Endothelial cell of umbilical vein (primary cell): ENCODE data around the gene SPAAR. TPM values are rescaled to one million over a fixed set of nuclear protein-coding genes. Genes with fewer than 3 reads are reported as not detected.

Experiments used
- BruUV-seq: library from RNA; stranded (reverse); fragments of 400-500 nt; replicated peaks from 2 replicates; lab custom pipeline; 2021; lab: Mats Ljungman, UMichigan
- CTCF ChIA-PET: fragments of 300-600, 350-600 bp; sonication (Branson Sonifier 250); formaldehyde crosslinking; loops from one replicate; lab custom pipeline; 2021; ENCODE audit warnings: antibody characterized with exemption, inconsistent platforms; lab: Charles Lee
- POLR2A ChIA-PET: fragments of 300-600, 350-600 bp; sonication (Branson Sonifier 250); formaldehyde crosslinking; loops from one replicate; lab custom pipeline; 2021; ENCODE audit warnings: antibody characterized with exemption, inconsistent platforms; lab: Charles Lee
- DNase-seq: peaks from one replicate; pipeline ENCODE4 v3.0.0-alpha.2; 2011; ENCODE audit warnings: low read depth, low spot score
- FAIRE-seq: peaks from 2 replicates; lab custom pipeline; 2011; peaks lifted over from hg19 to GRCh38; lab: Jason Lieb, UNC
- H2AFZ ChIP-seq: 2 replicates; pipeline ENCODE4 v1.6.0; 2012; ENCODE audit warnings: low read depth, low read length, control low read depth, inconsistent platforms
- H3K27ac ChIP-seq: 2 replicates; pipeline ENCODE4 v1.5.1; 2011; ENCODE audit warnings: low read depth, mild to moderate bottlenecking, control low read depth, low read length, moderate library complexity; ENCODE audit not compliant: insufficient read depth
- H3K27me3 ChIP-seq, 2 experiments: 2 replicates each; pipeline versions ENCODE4 v1.6.0 to v1.6.1; 2011; ENCODE audit warnings: low read length in 2 of 2, mixed read lengths in 1 of 2; ENCODE audit not compliant: control insufficient read depth in 2 of 2, insufficient read depth in 2 of 2
- H3K36me3 ChIP-seq, 2 experiments: 2 replicates in 1 of 2; 3 replicates in 1 of 2; pipeline ENCODE4 v1.5.1; 2011; ENCODE audit warnings: low read length in 2 of 2, mild to moderate bottlenecking in 1 of 2, moderate library complexity in 1 of 2; ENCODE audit not compliant: control insufficient read depth in 2 of 2, insufficient read depth in 2 of 2; ENCODE audit errors: extremely low read depth in 1 of 2
- H3K4me1 ChIP-seq: 3 replicates; pipeline ENCODE4 v1.5.1; 2011; ENCODE audit warnings: mild to moderate bottlenecking, low read length; ENCODE audit not compliant: control insufficient read depth, insufficient read depth; ENCODE audit errors: extremely low read depth
- H3K4me2 ChIP-seq: 2 replicates; pipeline ENCODE4 v1.6.1; 2011; ENCODE audit warnings: low read length, control low read depth, mixed read lengths; ENCODE audit not compliant: insufficient read depth
- H3K4me3 ChIP-seq, 3 experiments: fragments of 200-600 bp in 1 of 3; sonication (generic), shearing (Covaris generic) in 1 of 3; replicated peaks in 1 of 3; 2 replicates each; pipeline ENCODE4 v1.5.1; 2011 to 2016; ENCODE audit warnings: control low read depth in 3 of 3, low read length in 3 of 3, mild to moderate bottlenecking in 2 of 3, inconsistent platforms in 1 of 3, low read depth in 1 of 3, moderate library complexity in 1 of 3; ENCODE audit not compliant: insufficient read depth in 1 of 3
- H3K79me2 ChIP-seq: 2 replicates; pipeline ENCODE4 v1.6.0; 2012; ENCODE audit warnings: low read length, inconsistent platforms; ENCODE audit not compliant: control insufficient read depth, insufficient read depth
- H3K9ac ChIP-seq: replicated peaks from 2 replicates; pipeline ENCODE3; 2011; ENCODE audit warnings: low read length, control low read depth; ENCODE audit not compliant: insufficient read depth; ENCODE audit errors: extremely low read depth
- H3K9me1 ChIP-seq: replicated peaks from 3 replicates; pipeline ENCODE4 v1.6.0; 2011; ENCODE audit warnings: mild to moderate bottlenecking, low read length; ENCODE audit not compliant: control insufficient read depth, insufficient read depth; ENCODE audit errors: extremely low read depth
- H3K9me3 ChIP-seq: replicated peaks from 2 replicates; pipeline ENCODE4 v1.5.1; 2012; ENCODE audit warnings: low read length, inconsistent platforms; ENCODE audit not compliant: control insufficient read depth, insufficient read depth
- H4K20me1 ChIP-seq: replicated peaks from 2 replicates; pipeline ENCODE3; 2011; ENCODE audit warnings: mild to moderate bottlenecking, low read length; ENCODE audit not compliant: control insufficient read depth, insufficient read depth; ENCODE audit errors: extremely low read depth
- CTCF ChIP-seq, 2 donors: IDR thresholded peaks; 1 replicate in 1 of 2; 2 replicates in 1 of 2; pipeline ENCODE4 v1.5.1; 2011; ENCODE audit warnings: low read length in 2 of 2, mild to moderate bottlenecking in 2 of 2, moderate library complexity in 2 of 2, control low read depth in 1 of 2, inconsistent platforms in 1 of 2, low read depth in 1 of 2; ENCODE audit not compliant: insufficient read depth in 1 of 2; ENCODE audit errors: extremely low read depth in 1 of 2
- EZH2 ChIP-seq: IDR thresholded peaks from 2 replicates; pipeline ENCODE4 v1.6.1; 2012; ENCODE audit warnings: borderline replicate concordance, low read depth, mild to moderate bottlenecking, moderate library complexity, low read length, inconsistent platforms; ENCODE audit not compliant: severe bottlenecking
- FOS ChIP-seq: IDR thresholded peaks from 2 replicates; pipeline ENCODE4 v1.6.1; 2011; ENCODE audit warnings: mild to moderate bottlenecking, low read length, moderate library complexity, borderline replicate concordance; ENCODE audit not compliant: insufficient read depth
- GATA2 ChIP-seq: IDR thresholded peaks from 2 replicates; pipeline ENCODE4 v1.7.0; 2011; ENCODE audit warnings: low read depth, mild to moderate bottlenecking, moderate library complexity, mixed read lengths, low read length; ENCODE audit not compliant: insufficient read length, insufficient read depth
- JUN ChIP-seq: IDR thresholded peaks from 2 replicates; pipeline ENCODE4 v1.6.1; 2011; ENCODE audit warnings: borderline replicate concordance, low read depth; ENCODE audit not compliant: insufficient read length, insufficient read depth
- MAX ChIP-seq: IDR thresholded peaks from 2 replicates; pipeline ENCODE4 v1.6.1; 2011; ENCODE audit not compliant: insufficient read depth, insufficient read length
- MYC ChIP-seq: IDR thresholded peaks from one replicate; pipeline ENCODE4 v1.6.1; 2011; ENCODE audit warnings: mild to moderate bottlenecking, low read depth, low read length
- POLR2A ChIP-seq: IDR thresholded peaks from 2 replicates; pipeline ENCODE4 v1.6.1; 2012; ENCODE audit warnings: low read depth, mild to moderate bottlenecking, control low read depth, low read length
- POLR2AphosphoS5 ChIP-seq: IDR thresholded peaks from 2 replicates; pipeline ENCODE4 v1.6.1; 2012; ENCODE audit warnings: low read depth, mild to moderate bottlenecking, control low read depth, low read length, moderate library complexity; ENCODE audit not compliant: insufficient read depth
- dilution Hi-C: fragments of 300-500 bp; cut with MboI; formaldehyde crosslinking; loops from one replicate; pipeline ENCODE4 v1.15.0; 2019; ENCODE audit warnings: low sequenced_read_pairs; ENCODE audit not compliant: extremely low pct_ligation_motif_present
- intact Hi-C: fragments of 100-400 bp; cut with micrococcal nuclease; formaldehyde crosslinking; loops from one replicate; pipeline ENCODE4 v1.10.0; 2022
- polyA plus RNA-seq, 4 experiments: library from polyadenylated mRNA; depleted of rRNA in 3 of 4; stranded (reverse) in 3 of 4; unstranded in 1 of 4; fragments of >200 nt; gene quantifications; 2 replicates each; pipeline versions ENCODE4 v1.2.1 to v1.2.3, GENCODE V29; 2011 to 2012; ENCODE audit warnings: missing spikeins in 1 of 4
- total RNA-seq: library from RNA; stranded (reverse); gene quantifications from 2 replicates; pipeline ENCODE4 v1.2.3, GENCODE V29; 2021

The SPAAR gene
- total and polyA plus RNA-seq, 2 donors (not counting 3 experiments of a cell fraction or from before 2014, with no cell fraction given), result 20.8 to 24.8 TPM

- no peak for DNase-seq
- dilution Hi-C loops (no loop called here), intact Hi-C loops (no loop called here)
- H3K36me3 ChIP-seq, result no peaks in the 10 kb centered on the region
- no peaks in the 10 kb centered on the region for H3K9me1 ChIP-seq
- no peaks in the 10 kb centered on the region for H4K20me1 ChIP-seq
- no TSS peak for BruUV-seq
- no peak overlapping the region for H3K9ac ChIP-seq
- H3K4me1 ChIP-seq, result no peaks in the 10 kb centered on the region
- H3K4me2 ChIP-seq, result no peak overlapping the region
- TF ChIP-seq CTCF (IDR thresholded peaks at IDR 0.05; ENCODE audit: extremely low read depth in 1 of 2, insufficient read depth in 1 of 2, low read depth in 1 of 2, low read length in 2 of 2) (no peak), GATA2 (no peak), MAX (no peak), FOS (no peak), POLR2AphosphoS5 (no peak), POLR2A (no peak), MYC (no peak), EZH2 (no peak), JUN (no peak)
- no peaks in the 10 kb centered on the region for H3K79me2 ChIP-seq
- FAIRE-seq, result no peak
- POLR2A ChIA-PET, result no interaction called here
- no peak overlapping the region for H3K27ac ChIP-seq
- H3K27me3 ChIP-seq, result peaks cover 18 to 48% of the 10 kb centered on the region in 2 experiments
- CTCF ChIA-PET, result interaction anchor here (1.0 to 4.8 kb wide), 4 partner anchors 11 to 70 kb away, joined by 3 to 27 read pairs (median 14); partner anchors contain the start of gene OR13J1
- no peak overlapping the region for H2AFZ ChIP-seq
- H3K9me3 ChIP-seq, result no peaks in the 10 kb centered on the region
- no peak overlapping the region for H3K4me3 ChIP-seq
Observed at GRCh38 chr9:35859990-35860339, 49.3 kb upstream of the SPAAR start.
